GM23248 (cell line): ENCODE measurements around the gene SP6. TPM values are rescaled to one million over a fixed set of nuclear protein-coding genes. Genes with fewer than 3 reads are reported as not detected.

Experiments used
- DNase-seq: peaks from one replicate; pipeline ENCODE4 v3.0.0-alpha.2; 2015
- H2AFZ ChIP-seq: fragments of 200-600 bp; sonication (generic); 2 replicates; pipeline ENCODE4 v1.6.1; 2016; ENCODE audit warnings: antibody characterized with exemption
- H3F3A ChIP-seq: fragments of 200-600 bp; sonication (generic); 2 replicates; pipeline ENCODE4 v1.6.1; 2016; ENCODE audit warnings: mild to moderate bottlenecking, antibody characterized with exemption, mixed run types; ENCODE audit not compliant: insufficient read depth
- H3K27ac ChIP-seq: fragments of 200-600 bp; sonication (generic); 2 replicates; pipeline ENCODE4 v1.5.1; 2016; ENCODE audit warnings: mild to moderate bottlenecking
- H3K27me3 ChIP-seq: fragments of 200-600 bp; sonication (generic); replicated peaks from 2 replicates; pipeline ENCODE4 v1.6.1; 2016; ENCODE audit warnings: mild to moderate bottlenecking; ENCODE audit not compliant: insufficient read depth
- H3K36me3 ChIP-seq: fragments of 200-600 bp; sonication (generic); 2 replicates; pipeline ENCODE4 v1.6.1; 2016; ENCODE audit warnings: low read depth, mild to moderate bottlenecking
- H3K4me1 ChIP-seq: fragments of 200-600 bp; sonication (generic); 2 replicates; pipeline ENCODE4 v1.6.1; 2016; ENCODE audit warnings: mild to moderate bottlenecking; ENCODE audit not compliant: insufficient read depth
- H3K4me2 ChIP-seq: fragments of 200-600 bp; sonication (generic); one replicate; pipeline ENCODE4 v1.6.1; 2016; ENCODE audit warnings: mild to moderate bottlenecking; ENCODE audit not compliant: unreplicated experiment
- H3K4me3 ChIP-seq: fragments of 200-600 bp; sonication (generic); 2 replicates; pipeline ENCODE4 v1.5.1; 2016; ENCODE audit warnings: mild to moderate bottlenecking
- H3K79me2 ChIP-seq: fragments of 200-600 bp; sonication (generic); 2 replicates; pipeline ENCODE4 v1.6.1; 2016; ENCODE audit warnings: mild to moderate bottlenecking; ENCODE audit not compliant: insufficient read depth
- H3K9ac ChIP-seq: fragments of 200-600 bp; sonication (generic); 2 replicates; pipeline ENCODE4 v1.6.1; 2016; ENCODE audit warnings: mild to moderate bottlenecking
- H3K9me2 ChIP-seq: fragments of 200-600 bp; sonication (generic); 2 replicates; pipeline ENCODE4 v1.6.1; 2016; ENCODE audit warnings: mixed run types, mild to moderate bottlenecking, moderate library complexity; ENCODE audit not compliant: insufficient read depth
- H3K9me3 ChIP-seq: fragments of 200-600 bp; sonication (generic); one replicate; pipeline ENCODE4 v1.6.1; 2017; ENCODE audit warnings: low read depth
- H4K20me1 ChIP-seq: fragments of 200-600 bp; sonication (generic); 2 replicates; pipeline ENCODE4 v1.6.0; 2016; ENCODE audit not compliant: insufficient read depth
- EZH2 ChIP-seq: fragments of 200-600 bp; sonication (generic); IDR thresholded peaks from 2 replicates; pipeline ENCODE4 v1.6.1; 2018; ENCODE audit warnings: antibody characterized with exemption, mild to moderate bottlenecking; ENCODE audit not compliant: insufficient read depth, poor library complexity, severe bottlenecking
- EZH2phosphoT487 ChIP-seq: fragments of 200-600 bp; sonication (generic); IDR thresholded peaks from 2 replicates; pipeline ENCODE4 v1.6.1; 2018; ENCODE audit warnings: antibody characterized with exemption, moderate library complexity, mild to moderate bottlenecking, low read depth; ENCODE audit not compliant: insufficient read depth
- WGBS, 2 experiments: methylation state at CpG; one replicate each; pipeline ENCODE4 v1.1.6; 2015 to 2017; ENCODE audit warnings: low lambda C conversion rate in 2 of 2, low coverage in 1 of 2; ENCODE audit errors: missing lambda C conversion rate in 2 of 2; 5-methylcytosine and 5-hydroxymethylcytosine counted together
- in situ Hi-C: fragments of 300-500 bp; cut with MboI; formaldehyde crosslinking; loops from 2 replicates; pipeline ENCODE4 v1.15.0; 2020
- polyA plus RNA-seq: library from polyadenylated mRNA; unstranded; fragments of >200 nt; fragmentation: Nextera tagmentation; extraction: Ambion mirVana; gene quantifications from 2 replicates; pipeline ENCODE4 v1.2.1, GENCODE V29; 2016
- total RNA-seq: library from RNA; depleted of rRNA; stranded (reverse); fragments of >200 nt; shearing (Covaris generic); gene quantifications from 2 replicates; pipeline ENCODE4 v1.2.3, GENCODE V29; 2014

Gene SP6
- total and polyA plus RNA-seq, 2 experiments from 2014 or later: not detected

- H3K27ac ChIP-seq: no peak overlapping the region
- H3K79me2 ChIP-seq: no peaks in the 10 kb centered on the region
- no peaks in the 10 kb centered on the region; the same call in 1 of the 2 replicates for H3K27me3 ChIP-seq
- no peak overlapping the region for H3K4me2 ChIP-seq
- WGBS, 2 experiments: 96 to 97% methylated on average over 17 to 22 of the region's 22 CpGs
- no peak overlapping the region for H2AFZ ChIP-seq
- no peaks in the 10 kb centered on the region for H3K9me3 ChIP-seq
- in situ Hi-C loops: no loop called here
- H3K9me2 ChIP-seq: no peaks in the 10 kb centered on the region
- peaks cover 14% of the 10 kb centered on the region; the same call in 1 of the 2 replicates for H3F3A ChIP-seq
- H3K36me3 ChIP-seq: no peaks in the 10 kb centered on the region
- peaks cover 10% of the 10 kb centered on the region for H3K4me1 ChIP-seq
- H3K9ac ChIP-seq: no peak overlapping the region
- H4K20me1 ChIP-seq: no peaks in the 10 kb centered on the region
- TF ChIP-seq EZH2phosphoT487: no peak
- no peak overlapping the region for H3K4me3 ChIP-seq
- no peak for DNase-seq
Observed at GRCh38 chr17:47808830-47809480, 42.0 kb downstream of the SP6 start.

DNA sequence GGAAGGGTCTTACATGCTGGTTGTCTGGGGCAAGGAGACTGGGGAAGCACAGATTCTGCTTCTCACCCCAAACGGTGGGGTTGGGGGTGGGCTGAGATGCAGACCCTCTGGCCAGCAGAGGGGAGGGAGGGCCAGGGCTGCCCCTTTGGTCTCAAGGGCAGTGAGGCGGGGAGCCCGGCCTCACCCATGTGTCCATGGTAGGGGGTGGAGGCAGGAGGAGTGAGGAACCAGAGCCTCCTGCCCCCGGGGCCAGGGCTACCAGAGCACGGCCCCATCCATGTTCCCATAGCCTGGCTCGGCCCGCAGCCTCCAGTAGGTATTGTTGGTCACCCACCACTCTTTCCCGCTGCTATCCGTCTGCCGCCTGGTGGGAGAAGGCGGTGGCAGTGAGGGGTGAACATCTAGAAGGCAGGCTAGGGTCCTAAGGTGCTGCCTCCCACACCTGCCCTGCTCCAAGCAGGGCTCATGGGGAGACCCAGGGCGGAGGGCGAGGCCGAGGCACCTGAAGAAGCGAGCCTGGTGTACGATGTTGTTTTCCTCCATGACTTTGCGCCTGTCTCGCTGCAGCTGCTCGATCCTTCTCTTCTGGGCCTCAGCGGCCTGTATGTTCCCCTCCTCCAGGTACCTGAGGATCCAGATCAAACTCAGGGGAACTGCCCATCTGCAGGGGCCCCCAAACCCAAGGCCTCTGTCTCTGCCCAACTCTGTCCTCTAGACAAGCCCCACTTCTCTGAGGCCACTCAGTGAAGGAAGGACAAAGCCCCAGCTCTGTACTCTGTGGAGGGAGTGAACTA lies 42.7 kb downstream of the SP6 start:
- no peak for DNase-seq
- H3K36me3 ChIP-seq: no peaks in the 10 kb centered on the region
- WGBS, 2 experiments: 93 to 94% methylated on average over 13 to 20 of the region's 20 CpGs
- peaks cover 14% of the 10 kb centered on the region; the same call in 1 of the 2 replicates for H3F3A ChIP-seq
- H3K9me3 ChIP-seq: no peaks in the 10 kb centered on the region
- H3K9me2 ChIP-seq: no peaks in the 10 kb centered on the region
- H3K4me1 ChIP-seq: peaks cover 10% of the 10 kb centered on the region
- H2AFZ ChIP-seq: no peak overlapping the region
- no peaks in the 10 kb centered on the region for H4K20me1 ChIP-seq
- H3K27ac ChIP-seq: no peak overlapping the region
- no peaks in the 10 kb centered on the region for H3K79me2 ChIP-seq
- TF ChIP-seq EZH2: no peak
- TF ChIP-seq EZH2phosphoT487: no peak
- H3K9ac ChIP-seq: no peak overlapping the region
- H3K4me3 ChIP-seq: no peak overlapping the region
- no peaks in the 10 kb centered on the region; the same call in 1 of the 2 replicates for H3K27me3 ChIP-seq
- no peak overlapping the region for H3K4me2 ChIP-seq
- in situ Hi-C loops: no loop called here

DNA sequence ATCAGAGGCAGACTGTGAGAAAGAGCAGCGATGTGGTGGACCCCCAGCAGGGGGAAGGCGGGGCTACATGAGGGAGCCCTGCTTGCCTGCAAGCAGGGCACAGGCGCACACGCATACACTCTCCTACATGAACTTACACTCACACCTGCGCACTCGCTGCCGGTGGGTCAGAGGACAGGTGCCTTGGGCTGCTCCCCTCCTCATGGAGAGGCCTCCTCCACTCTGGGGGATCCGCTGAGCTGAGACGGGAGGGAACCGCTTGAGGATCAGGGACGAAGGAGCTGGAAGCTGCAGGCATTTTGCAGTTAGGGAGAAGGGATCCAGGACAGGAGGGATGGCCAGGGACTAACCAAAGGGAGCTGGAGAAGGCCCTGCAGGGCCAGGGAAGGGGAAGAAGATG lies 43.5 kb downstream of the SP6 start:
- Histone ChIP-seq H3K27me3 (no peaks in the 10 kb centered on the region; the same call in 1 of the 2 replicates), H3K4me2 (no peak overlapping the region), H3K79me2 (no peaks in the 10 kb centered on the region), H3K27ac (no peak overlapping the region), H3K9ac (no peak overlapping the region), H3K4me1 (peaks cover 10% of the 10 kb centered on the region), H3F3A (peaks cover 14% of the 10 kb centered on the region; the same call in 1 of the 2 replicates), H3K9me3 (no peaks in the 10 kb centered on the region), H3K36me3 (no peaks in the 10 kb centered on the region), H3K4me3 (no peak overlapping the region), H3K9me2 (no peaks in the 10 kb centered on the region), H4K20me1 (no peaks in the 10 kb centered on the region), H2AFZ (no peak overlapping the region)
- DNase-seq: no peak
- in situ Hi-C loops: no loop called here
- TF ChIP-seq EZH2phosphoT487 (no peak), EZH2 (no peak)
- 95 to 96% methylated on average over 10 of the region's 11 CpGs for WGBS, 2 experiments

DNA sequence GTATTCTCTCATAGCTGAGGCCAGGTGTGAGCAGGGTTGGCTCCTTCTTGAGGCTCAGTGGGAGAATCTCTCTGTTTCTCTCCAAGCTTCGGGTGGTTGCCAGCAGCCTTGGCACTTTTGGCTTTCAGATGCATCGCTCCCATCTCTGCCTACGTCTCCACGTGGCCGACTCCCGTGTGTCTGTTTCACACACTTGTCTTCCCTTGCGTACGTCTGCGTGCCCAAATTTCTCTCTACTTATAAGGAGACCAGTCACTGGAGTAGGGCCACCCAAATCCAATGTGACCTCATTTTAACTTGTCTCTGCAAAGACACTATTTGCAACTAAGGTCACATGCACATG lies 44.1 kb downstream of the SP6 start:
- Histone ChIP-seq H3K36me3 (no peaks in the 10 kb centered on the region), H2AFZ (no peak overlapping the region), H3K4me1 (peaks cover 10% of the 10 kb centered on the region), H3K4me2 (no peak overlapping the region), H3K79me2 (no peaks in the 10 kb centered on the region), H3K9me2 (no peaks in the 10 kb centered on the region), H3K9me3 (no peaks in the 10 kb centered on the region), H3K27ac (no peak overlapping the region), H4K20me1 (no peaks in the 10 kb centered on the region), H3K4me3 (no peak overlapping the region), H3K9ac (no peak overlapping the region), H3F3A (peaks cover 14% of the 10 kb centered on the region; the same call in 1 of the 2 replicates), H3K27me3 (no peaks in the 10 kb centered on the region; the same call in 1 of the 2 replicates)
- TF ChIP-seq EZH2phosphoT487: no peak
- no peak for TF ChIP-seq EZH2
- in situ Hi-C loops: no loop called here
- DNase-seq: no peak
- 93 to 94% methylated on average over 9 of the region's 9 CpGs for WGBS, 2 experiments
